GM12872 (cell line): ENCODE results near the gene INTS11.

Source experiments
- TF ChIP-seq, protein P1 (sequence below): IDR thresholded peaks from 3 replicates; pipeline ENCODE4 v1.5.1; 2011; ENCODE audit warnings: low read depth, mild to moderate bottlenecking, low read length, moderate library complexity; ENCODE audit not compliant: insufficient read depth

The INTS11 gene

DNA sequence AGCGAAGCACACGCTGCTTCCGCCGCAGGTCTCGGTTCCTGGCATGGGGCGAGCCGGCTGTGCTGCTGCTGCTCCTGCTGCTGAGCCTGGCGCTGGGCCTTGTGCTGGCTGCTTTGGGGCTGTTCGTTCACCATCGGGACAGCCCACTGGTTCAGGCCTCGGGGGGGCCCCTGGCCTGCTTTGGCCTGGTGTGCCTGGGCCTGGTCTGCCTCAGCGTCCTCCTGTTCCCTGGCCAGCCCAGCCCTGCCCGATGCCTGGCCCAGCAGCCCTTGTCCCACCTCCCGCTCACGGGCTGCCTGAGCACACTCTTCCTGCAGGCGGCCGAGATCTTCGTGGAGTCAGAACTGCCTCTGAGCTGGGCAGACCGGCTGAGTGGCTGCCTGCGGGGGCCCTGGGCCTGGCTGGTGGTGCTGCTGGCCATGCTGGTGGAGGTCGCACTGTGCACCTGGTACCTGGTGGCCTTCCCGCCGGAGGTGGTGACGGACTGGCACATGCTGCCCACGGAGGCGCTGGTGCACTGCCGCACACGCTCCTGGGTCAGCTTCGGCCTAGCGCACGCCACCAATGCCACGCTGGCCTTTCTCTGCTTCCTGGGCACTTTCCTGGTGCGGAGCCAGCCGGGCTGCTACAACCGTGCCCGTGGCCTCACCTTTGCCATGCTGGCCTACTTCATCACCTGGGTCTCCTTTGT lies 9.2 kb upstream of the INTS11 start:
- TF ChIP-seq, protein P1, sequence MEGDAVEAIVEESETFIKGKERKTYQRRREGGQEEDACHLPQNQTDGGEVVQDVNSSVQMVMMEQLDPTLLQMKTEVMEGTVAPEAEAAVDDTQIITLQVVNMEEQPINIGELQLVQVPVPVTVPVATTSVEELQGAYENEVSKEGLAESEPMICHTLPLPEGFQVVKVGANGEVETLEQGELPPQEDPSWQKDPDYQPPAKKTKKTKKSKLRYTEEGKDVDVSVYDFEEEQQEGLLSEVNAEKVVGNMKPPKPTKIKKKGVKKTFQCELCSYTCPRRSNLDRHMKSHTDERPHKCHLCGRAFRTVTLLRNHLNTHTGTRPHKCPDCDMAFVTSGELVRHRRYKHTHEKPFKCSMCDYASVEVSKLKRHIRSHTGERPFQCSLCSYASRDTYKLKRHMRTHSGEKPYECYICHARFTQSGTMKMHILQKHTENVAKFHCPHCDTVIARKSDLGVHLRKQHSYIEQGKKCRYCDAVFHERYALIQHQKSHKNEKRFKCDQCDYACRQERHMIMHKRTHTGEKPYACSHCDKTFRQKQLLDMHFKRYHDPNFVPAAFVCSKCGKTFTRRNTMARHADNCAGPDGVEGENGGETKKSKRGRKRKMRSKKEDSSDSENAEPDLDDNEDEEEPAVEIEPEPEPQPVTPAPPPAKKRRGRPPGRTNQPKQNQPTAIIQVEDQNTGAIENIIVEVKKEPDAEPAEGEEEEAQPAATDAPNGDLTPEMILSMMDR, result no peak

DNA sequence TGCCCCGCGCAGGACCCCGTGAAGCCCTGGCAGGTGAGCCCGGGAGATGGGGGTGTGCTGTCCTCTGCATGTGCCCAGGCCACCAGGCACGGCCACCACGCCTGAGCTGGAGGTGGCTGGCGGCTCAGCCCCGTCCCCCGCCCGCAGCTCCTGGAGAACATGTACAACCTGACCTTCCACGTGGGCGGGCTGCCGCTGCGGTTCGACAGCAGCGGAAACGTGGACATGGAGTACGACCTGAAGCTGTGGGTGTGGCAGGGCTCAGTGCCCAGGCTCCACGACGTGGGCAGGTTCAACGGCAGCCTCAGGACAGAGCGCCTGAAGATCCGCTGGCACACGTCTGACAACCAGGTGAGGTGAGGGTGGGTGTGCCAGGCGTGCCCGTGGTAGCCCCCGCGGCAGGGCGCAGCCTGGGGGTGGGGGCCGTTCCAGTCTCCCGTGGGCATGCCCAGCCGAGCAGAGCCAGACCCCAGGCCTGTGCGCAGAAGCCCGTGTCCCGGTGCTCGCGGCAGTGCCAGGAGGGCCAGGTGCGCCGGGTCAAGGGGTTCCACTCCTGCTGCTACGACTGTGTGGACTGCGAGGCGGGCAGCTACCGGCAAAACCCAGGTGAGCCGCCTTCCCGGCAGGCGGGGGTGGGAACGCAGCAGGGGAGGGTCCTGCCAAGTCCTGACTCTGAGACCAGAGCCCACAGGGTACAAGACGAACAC lies 8.5 kb upstream of the INTS11 start:
- TF ChIP-seq, protein P1, result no peak

DNA sequence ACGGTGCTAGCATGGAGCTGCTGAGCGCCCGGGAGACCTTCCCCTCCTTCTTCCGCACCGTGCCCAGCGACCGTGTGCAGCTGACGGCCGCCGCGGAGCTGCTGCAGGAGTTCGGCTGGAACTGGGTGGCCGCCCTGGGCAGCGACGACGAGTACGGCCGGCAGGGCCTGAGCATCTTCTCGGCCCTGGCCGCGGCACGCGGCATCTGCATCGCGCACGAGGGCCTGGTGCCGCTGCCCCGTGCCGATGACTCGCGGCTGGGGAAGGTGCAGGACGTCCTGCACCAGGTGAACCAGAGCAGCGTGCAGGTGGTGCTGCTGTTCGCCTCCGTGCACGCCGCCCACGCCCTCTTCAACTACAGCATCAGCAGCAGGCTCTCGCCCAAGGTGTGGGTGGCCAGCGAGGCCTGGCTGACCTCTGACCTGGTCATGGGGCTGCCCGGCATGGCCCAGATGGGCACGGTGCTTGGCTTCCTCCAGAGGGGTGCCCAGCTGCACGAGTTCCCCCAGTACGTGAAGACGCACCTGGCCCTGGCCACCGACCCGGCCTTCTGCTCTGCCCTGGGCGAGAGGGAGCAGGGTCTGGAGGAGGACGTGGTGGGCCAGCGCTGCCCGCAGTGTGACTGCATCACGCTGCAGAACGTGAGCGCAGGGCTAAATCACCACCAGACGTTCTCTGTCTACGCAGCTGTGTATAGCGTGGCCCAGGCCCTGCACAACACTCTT lies 7.7 kb upstream of the INTS11 start:
- TF ChIP-seq, protein P1, result no peak

DNA sequence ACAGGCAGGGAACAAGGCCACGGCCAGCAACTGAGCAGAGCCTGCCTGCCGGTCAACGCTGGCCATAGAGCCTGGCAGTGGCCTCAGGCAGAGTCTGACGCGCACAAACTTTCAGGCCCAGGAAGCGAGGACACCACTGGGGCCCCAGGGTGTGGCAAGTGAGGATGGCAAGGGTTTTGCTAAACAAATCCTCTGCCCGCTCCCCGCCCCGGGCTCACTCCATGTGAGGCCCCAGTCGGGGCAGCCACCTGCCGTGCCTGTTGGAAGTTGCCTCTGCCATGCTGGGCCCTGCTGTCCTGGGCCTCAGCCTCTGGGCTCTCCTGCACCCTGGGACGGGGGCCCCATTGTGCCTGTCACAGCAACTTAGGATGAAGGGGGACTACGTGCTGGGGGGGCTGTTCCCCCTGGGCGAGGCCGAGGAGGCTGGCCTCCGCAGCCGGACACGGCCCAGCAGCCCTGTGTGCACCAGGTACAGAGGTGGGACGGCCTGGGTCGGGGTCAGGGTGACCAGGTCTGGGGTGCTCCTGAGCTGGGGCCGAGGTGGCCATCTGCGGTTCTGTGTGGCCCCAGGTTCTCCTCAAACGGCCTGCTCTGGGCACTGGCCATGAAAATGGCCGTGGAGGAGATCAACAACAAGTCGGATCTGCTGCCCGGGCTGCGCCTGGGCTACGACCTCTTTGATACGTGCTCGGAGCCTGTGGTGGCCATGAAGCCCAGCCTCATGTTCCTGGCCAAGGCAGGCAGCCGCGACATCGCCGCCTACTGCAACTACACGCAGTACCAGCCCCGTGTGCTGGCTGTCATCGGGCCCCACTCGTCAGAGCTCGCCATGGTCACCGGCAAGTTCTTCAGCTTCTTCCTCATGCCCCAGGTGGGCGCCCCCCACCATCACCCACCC lies 6.9 kb upstream of the INTS11 start, which contains the start of gene TAS1R3:
Gene TAS1R3, plus strand, starts transcription at position 213 of the 898 bp plus-strand sequence. Its CDS starts 66 bp downstream, at position 279.
- TF ChIP-seq, protein P1, result no peak

DNA sequence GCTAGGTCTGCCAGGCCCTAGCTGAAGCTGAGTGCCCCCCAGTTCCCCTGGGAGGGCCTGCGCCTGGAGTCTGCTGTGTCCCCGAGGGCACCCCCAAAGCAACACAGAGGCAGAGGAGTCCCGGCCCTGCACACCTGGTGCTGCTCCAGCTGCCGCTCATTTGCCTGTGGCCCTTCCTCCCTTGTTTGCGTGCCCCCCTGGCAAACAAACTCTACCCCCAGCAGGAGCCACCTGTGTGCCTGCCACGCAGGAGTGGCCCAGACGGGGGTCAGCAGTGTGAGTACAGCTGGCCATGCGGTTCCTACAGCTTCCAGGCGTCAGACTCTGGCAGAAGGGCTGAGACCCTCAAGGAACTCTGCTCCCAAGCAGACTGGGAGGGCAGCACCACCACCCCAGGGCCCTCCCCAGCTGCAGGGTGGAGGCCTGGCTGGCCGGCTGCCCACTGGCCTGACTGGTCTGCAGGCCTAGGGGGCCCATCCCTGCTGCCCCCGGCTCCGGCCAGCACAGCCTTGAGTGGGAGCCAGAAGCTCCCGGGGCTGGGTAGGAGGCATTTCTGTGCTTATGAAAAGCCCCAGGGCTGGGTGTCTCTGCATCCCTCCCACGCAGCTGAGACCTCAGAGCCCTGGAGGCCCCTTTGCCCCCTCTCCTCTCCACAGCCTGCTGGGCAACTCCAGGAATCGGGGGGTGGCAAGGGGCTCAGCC lies 6.1 kb upstream of the INTS11 start:
- TF ChIP-seq, protein P1, result no peak

DNA sequence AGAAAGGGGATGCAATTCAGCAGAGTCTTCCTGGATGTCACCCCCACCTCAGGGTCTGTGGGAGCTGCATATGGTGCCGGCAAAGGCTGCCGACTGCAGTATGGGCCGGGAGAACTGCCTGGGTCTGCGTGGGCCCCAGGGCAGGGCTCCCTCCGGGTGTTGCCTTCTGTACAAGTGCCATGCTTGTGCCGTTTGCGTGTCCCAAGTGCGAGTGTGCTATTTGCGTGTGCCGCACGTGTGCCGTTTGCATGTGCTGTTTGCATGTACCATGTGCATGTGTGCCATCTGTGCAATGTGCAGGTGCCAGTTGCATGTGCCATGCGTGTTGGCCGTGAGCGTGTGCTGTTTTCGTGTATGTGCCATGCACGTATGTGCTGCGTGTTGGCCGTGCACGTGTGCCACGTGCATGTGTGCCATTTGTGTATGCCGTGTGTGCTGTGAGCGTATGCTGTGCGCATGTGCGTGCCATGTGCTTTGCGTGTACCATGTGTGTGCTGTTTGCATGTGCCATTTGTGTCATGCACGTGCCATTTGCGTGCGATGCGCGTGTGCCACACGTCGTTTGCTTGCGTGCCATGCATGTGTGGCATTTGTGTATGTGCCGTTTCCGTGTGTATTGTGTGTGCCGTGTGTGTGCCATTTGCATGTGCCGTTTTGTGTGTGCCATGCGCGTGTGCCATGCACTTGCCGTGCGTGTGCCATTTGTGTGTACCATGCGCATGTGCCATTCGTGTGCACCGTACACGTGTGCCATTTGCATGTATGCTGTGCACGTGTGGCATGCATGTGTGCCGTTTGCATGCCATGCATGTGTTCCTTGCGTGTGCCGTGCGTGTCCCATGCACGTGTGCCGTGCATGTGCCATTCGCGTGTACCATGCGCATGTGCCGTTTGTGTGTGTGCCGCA lies 5.1 kb upstream of the INTS11 start:
- TF ChIP-seq, protein P1, result no peak
